ENCODE data around the gene SNW1.
"Not testable (repeated sequence)": the region's sequence is repeated elsewhere in the genome, so short reads cannot be mapped to it uniquely, and the experiment has no call there.

DNA sequence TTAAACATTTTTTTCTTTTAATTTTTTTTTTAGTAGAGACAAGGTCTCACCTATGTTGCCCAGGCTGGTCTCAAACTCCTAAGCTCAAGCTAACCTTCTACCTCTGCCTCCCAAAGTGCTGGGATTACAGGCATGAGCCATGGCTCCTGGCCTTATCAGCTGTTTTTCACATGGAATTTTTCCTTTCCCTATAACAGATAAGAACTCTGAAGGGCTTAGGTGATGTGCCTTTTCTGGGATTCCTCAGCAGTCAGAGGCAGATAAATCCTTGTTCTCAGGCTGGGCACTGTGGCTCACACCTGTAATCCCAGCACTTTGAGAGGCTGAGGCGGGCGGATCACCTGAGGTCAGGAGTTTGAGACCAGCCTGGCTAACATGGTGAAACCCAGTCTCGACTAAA is 32.3 kb upstream of the SNW1 start:
- TF ChIP-seq, protein P1, sequence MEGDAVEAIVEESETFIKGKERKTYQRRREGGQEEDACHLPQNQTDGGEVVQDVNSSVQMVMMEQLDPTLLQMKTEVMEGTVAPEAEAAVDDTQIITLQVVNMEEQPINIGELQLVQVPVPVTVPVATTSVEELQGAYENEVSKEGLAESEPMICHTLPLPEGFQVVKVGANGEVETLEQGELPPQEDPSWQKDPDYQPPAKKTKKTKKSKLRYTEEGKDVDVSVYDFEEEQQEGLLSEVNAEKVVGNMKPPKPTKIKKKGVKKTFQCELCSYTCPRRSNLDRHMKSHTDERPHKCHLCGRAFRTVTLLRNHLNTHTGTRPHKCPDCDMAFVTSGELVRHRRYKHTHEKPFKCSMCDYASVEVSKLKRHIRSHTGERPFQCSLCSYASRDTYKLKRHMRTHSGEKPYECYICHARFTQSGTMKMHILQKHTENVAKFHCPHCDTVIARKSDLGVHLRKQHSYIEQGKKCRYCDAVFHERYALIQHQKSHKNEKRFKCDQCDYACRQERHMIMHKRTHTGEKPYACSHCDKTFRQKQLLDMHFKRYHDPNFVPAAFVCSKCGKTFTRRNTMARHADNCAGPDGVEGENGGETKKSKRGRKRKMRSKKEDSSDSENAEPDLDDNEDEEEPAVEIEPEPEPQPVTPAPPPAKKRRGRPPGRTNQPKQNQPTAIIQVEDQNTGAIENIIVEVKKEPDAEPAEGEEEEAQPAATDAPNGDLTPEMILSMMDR (IDR thresholded peaks at IDR 0.05; ENCODE audit: low read depth, low read length): not testable (repeated sequence)
- TF ChIP-seq POLR2A (IDR thresholded peaks at IDR 0.05; ENCODE audit: extremely low read depth, insufficient read length): not testable (repeated sequence)

Measured in NB4 (cell line).